Measurements from ENCODE around the gene SULT1A1.
"Not testable (repeated sequence)": the region's sequence is repeated elsewhere in the genome, so short reads cannot be mapped to it uniquely, and the experiment has no call there.

SULT1A1 gene

GRCh38 chr16:28566233-28566925, 43.5 kb downstream of the SULT1A1 start:
- H3K9me3 ChIP-seq (ENCODE audit: control insufficient read depth, insufficient read depth, low read length); H3K9ac ChIP-seq (ENCODE audit: low read depth, low read length); H3K36me3 ChIP-seq (ENCODE audit: insufficient read depth, low read length); H3K4me1 ChIP-seq (ENCODE audit: insufficient read depth, low read length): not testable (repeated sequence)

GRCh38 chr16:28563218-28563617, 46.6 kb downstream of the SULT1A1 start:
- no peaks in the 10 kb centered on the region for H3K4me1 ChIP-seq (ENCODE audit: insufficient read depth, low read length)
- H3K9me3 ChIP-seq (ENCODE audit: control insufficient read depth, insufficient read depth, low read length) = peaks cover 6% of the 10 kb centered on the region; the same call in 1 of the 2 replicates
- H3K36me3 ChIP-seq (ENCODE audit: insufficient read depth, low read length) = peaks cover 2% of the 10 kb centered on the region; the same call in 1 of the 2 replicates
- no peak overlapping the region for H3K9ac ChIP-seq (ENCODE audit: low read depth, low read length)

GRCh38 chr16:28562199-28562598, 47.6 kb downstream of the SULT1A1 start:
- Histone ChIP-seq H3K9me3 (ENCODE audit: control insufficient read depth, insufficient read depth, low read length) (peaks cover under 1% of the 10 kb centered on the region; the same call in 1 of the 2 replicates), H3K36me3 (ENCODE audit: insufficient read depth, low read length) (peaks cover 2% of the 10 kb centered on the region; the same call in 1 of the 2 replicates), H3K4me1 (ENCODE audit: insufficient read depth, low read length) (no peaks in the 10 kb centered on the region), H3K9ac (ENCODE audit: low read depth, low read length) (no peak overlapping the region)

GRCh38 chr16:28561557-28562187, 48.2 kb downstream of the SULT1A1 start:
- Histone ChIP-seq H3K9ac (ENCODE audit: low read depth, low read length) (no peak overlapping the region), H3K36me3 (ENCODE audit: insufficient read depth, low read length) (peaks cover 2% of the 10 kb centered on the region; the same call in 1 of the 2 replicates), H3K9me3 (ENCODE audit: control insufficient read depth, insufficient read depth, low read length) (no peaks in the 10 kb centered on the region), H3K4me1 (ENCODE audit: insufficient read depth, low read length) (no peaks in the 10 kb centered on the region)

GRCh38 chr16:28558456-28558855, 51.4 kb downstream of the SULT1A1 start:
- Histone ChIP-seq H3K36me3 (ENCODE audit: insufficient read depth, low read length) (peaks cover 2% of the 10 kb centered on the region; the same call in 1 of the 2 replicates), H3K4me1 (ENCODE audit: insufficient read depth, low read length) (no peaks in the 10 kb centered on the region), H3K9me3 (ENCODE audit: control insufficient read depth, insufficient read depth, low read length) (no peaks in the 10 kb centered on the region), H3K9ac (ENCODE audit: low read depth, low read length) (no peak overlapping the region)

- no peaks in the 10 kb centered on the region for H3K9me3 ChIP-seq (ENCODE audit: control insufficient read depth, insufficient read depth, low read length)
- H3K4me1 ChIP-seq (ENCODE audit: insufficient read depth, low read length) = no peaks in the 10 kb centered on the region
- H3K9ac ChIP-seq (ENCODE audit: low read depth, low read length) = no peak overlapping the region
- peaks cover 2% of the 10 kb centered on the region; the same call in 1 of the 2 replicates for H3K36me3 ChIP-seq (ENCODE audit: insufficient read depth, low read length)
Measured at GRCh38 chr16:28556914-28557320, 52.9 kb downstream of the SULT1A1 start.

- peaks cover 2% of the 10 kb centered on the region; the same call in 1 of the 2 replicates for H3K36me3 ChIP-seq (ENCODE audit: insufficient read depth, low read length)
- H3K9me3 ChIP-seq (ENCODE audit: control insufficient read depth, insufficient read depth, low read length) = no peaks in the 10 kb centered on the region
- no peak overlapping the region for H3K9ac ChIP-seq (ENCODE audit: low read depth, low read length)
- no peaks in the 10 kb centered on the region for H3K4me1 ChIP-seq (ENCODE audit: insufficient read depth, low read length)
Measured at GRCh38 chr16:28555561-28555960, 54.3 kb downstream of the SULT1A1 start.

Data from ES-I3 (cell line).